NCI-H1417 (cell line): ENCODE data around the gene PEX11G.
"Not testable (repeated sequence)": the region's sequence is repeated elsewhere in the genome, so short reads cannot be mapped to it uniquely, and the experiment has no call there.

Experiments
- DNase-seq, 3 experiments: peaks; one replicate each; lab custom pipeline; 2025; lab: John Stamatoyannopoulos, UW

Gene PEX11G

GRCh38 chr19:7467009-7467989 lies 21.5 kb downstream of the PEX11G start:
- DNase-seq: no peak

- no peak for DNase-seq
These were observed 25.3 kb downstream of the PEX11G start for GRCh38 chr19:7463575-7463974.

- DNase-seq: no peak
These were observed 26.8 kb downstream of the PEX11G start for GRCh38 chr19:7461841-7462629.

GRCh38 chr19:7460562-7460966 lies 28.3 kb downstream of the PEX11G start:
- DNase-seq: no peak

- no peak for DNase-seq
These were observed 29.1 kb downstream of the PEX11G start for GRCh38 chr19:7459773-7460172.

DNA sequence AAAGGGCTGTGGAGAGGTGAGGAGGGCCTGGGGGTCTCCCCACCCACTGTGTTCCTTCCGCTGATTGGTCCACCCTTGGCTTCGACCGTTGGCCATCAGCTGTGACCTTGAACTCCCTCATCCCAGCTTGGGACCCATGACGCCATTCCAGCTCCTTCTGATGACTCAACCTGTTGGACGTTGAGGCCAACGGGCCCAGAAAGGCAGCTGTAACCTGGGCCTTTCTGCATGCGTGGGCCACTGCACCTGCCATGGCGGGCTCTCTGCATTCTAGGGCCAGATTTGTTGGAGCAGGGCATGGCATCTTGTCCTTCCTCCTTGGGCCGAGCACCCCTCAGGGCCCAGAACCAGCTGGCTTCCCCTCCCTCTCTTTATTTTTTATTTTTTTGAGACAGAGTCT lies 30.2 kb downstream of the PEX11G start:
- DNase-seq: no peak

DNA sequence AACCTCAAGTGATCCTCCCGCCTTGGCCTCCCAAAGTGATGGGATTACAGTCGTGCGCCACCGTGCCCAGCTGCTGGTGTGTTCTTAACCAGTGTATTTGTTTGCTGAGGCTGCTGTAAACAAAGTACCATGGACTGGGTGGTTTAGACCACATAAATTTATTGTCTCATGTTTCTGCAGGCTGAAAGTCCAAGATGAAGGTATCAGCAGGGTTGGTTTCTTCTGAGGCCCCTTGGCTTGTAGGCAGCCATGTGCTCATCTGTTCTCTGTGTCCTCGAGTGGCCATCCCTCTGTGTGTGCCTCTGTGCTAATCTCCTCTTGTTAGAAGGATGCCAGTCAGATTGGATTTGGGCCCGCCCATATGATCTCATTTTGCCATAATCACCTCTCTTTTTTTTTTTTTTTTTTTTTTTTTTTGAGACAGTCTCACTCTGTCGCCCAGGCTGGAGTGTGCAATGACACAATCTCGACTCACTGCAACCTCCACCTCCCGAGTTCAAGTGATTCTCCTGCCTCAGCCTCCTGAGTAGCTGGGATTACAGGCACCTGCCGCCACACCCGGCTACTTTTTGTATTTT lies 31.8 kb downstream of the PEX11G start:
- DNase-seq: no peak

DNA sequence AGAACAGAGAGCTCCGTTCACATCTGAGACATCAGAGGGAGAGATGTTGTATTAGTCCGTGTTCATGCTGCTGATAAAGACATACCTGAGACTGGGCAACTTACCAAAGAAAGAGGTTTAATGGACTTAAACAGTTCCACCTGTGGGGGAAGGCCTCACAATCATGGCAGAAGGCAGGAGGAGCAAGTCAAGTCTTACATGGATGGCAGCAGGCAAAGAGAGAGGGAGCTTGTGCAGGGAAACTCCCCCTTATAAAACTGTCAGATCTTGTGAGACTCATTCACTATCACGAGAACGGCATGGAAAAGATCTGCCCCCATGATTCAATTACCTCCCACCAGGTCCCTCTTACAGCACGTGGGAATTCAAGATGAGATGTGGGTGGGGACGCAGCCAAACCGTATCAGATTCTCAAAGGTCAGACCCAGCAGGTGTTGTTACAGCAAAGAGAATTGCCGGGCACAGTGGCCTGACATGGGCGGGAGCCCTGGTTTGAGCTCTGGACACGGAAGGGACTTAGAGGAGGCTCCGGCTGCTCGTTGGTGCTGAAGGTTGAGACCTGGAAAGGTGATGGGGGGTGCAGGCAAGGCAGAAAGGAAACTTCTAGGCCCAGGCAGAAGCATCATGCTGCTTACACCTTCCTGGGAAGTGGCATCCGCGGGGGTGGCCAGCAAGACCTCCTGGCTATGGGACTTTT lies 33.1 kb downstream of the PEX11G start:
- no peak for DNase-seq

DNA sequence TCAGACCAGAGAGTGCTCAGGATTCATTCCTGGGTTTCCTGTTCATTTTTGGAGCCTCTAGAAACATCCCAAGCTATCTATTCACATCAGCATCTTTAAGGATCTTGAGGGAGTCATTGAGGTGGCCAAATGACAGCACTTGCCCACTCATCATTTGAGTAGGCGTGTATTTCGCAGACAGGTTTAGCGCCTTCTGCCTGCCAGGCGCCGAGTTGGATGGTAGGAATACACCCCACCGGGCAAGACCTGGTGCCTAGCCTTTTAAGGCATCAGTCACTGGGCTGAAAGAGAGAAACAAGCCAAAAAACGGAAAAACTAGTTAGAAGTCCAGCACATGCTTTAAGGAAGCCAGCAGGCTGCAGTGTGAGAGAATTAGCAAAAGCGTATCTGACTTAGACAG lies 33.8 kb downstream of the PEX11G start:
- DNase-seq: no peak

DNA sequence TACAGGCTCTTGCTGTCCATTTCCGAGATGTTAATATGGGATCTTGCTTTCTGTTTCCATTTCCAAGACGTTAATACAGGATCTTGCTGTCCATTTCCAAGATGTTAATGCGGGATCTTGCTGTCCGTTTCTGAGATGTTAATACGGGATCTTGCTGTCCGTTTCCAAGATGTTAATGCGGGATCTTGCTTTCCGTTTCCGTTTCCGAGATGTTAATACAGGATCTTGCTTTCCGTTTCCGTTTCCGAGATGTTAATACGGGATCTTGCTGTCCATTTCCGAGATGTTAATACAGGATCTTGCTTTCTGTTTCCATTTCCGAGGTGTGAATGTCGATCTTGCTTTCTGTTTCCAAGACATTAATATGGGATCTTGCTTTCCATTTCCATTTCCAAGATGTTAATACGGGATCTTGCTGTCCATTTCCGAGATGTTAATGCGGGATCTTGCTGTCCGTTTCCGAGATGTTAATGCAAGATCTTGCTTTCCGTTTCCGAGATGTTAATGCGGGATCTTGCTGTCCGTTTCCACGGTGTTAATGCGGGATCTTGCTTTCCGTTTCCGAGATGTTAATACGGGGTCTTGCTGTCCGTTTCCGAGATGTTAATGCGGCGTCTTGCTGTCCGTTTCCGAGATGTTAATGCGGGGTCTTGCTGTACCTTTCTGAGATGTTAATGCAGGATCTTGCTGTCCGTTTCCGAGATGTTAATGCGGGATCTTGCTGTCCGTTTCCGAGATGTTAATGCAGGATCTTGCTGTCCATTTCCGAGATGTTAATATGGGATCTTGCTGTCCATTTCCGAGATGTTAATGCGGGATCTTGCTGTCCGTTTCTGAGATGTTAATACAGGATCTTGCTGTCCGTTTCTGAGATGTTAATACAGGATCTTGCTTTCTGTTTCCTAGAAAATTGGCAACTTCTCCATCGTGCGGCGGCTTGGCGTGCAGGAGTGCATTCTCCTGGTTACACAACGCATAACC lies 38.3 kb downstream of the PEX11G start:
- no peak for DNase-seq

GRCh38 chr19:7449391-7450070 lies 39.3 kb downstream of the PEX11G start:
- DNase-seq: not testable (repeated sequence)

GRCh38 chr19:7447648-7448047 lies 41.2 kb downstream of the PEX11G start:
- DNase-seq: no peak

DNA sequence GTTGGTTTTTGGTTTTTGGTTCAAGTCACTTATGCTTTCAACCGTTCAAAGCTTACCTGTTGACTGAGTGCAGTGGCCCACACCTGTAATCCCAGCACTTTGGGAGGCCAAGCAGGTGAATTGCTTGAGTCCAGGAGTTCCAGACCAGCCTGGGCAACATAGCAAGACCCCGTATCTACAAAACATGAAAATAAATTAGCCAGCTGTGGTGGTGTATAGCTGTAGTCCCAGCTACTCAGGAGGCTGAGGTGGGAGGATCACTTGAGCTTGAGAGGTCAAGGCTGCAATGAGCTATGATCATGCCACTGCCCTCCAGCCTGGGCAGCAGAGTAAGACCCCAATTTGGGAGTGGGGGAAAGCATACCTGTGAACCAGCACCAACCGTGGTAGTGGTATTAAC lies 43.7 kb downstream of the PEX11G start:
- DNase-seq: no peak

DNA sequence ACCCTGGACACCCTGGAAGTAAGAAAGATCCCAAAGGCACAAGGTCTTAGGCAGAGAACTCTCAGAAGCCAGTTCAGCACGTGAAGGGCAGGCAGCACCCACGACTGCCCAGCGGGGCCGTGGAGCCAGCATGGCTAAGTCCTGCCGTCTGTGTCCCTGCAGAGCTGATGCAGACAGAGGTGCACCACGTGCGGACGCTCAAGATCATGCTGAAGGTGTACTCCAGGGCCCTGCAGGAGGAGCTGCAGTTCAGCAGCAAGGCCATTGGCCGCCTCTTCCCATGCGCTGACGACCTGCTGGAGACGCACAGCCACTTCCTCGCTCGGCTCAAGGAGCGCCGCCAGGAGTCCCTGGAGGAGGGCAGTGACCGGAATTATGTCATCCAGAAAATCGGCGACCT lies 44.8 kb downstream of the PEX11G start:
- DNase-seq: no peak

GRCh38 chr19:7442423-7442822 lies 46.4 kb downstream of the PEX11G start:
- DNase-seq: no peak

GRCh38 chr19:7441468-7442146 lies 47.2 kb downstream of the PEX11G start:
- DNase-seq: no peak

GRCh38 chr19:7440188-7440975 lies 48.5 kb downstream of the PEX11G start:
- no peak for DNase-seq

- no peak for DNase-seq
These were observed 53.2 kb downstream of the PEX11G start for GRCh38 chr19:7435586-7435985.

DNA sequence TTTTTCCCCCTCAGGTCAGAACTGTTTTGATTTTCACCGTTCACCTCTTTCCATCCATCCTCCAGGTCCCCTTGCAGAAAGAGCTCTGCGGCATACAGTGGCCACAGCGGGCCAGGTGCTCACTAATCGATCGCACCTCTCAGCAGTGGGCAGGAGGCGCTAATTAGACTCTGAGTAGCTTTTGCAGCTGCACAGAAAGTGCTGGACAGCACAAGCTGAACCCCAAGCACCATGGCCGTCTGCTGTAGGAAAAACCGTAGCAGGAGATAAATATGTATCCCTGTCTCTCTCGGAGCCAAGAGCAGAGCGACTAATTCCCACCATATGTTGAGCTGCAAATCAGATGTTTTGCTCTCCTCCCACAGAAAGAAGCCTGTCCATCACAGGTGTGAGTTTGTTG lies 54.4 kb downstream of the PEX11G start:
- DNase-seq: peak in 2 of 3 experiments; percentile 11 to 64
